ENCODE results near the gene KRTAP4-12. TPM values are rescaled to one million over a fixed set of nuclear protein-coding genes. Genes with fewer than 3 reads are reported as not detected.

The KRTAP4-12 gene
- polyA plus RNA-seq, 3 donors: not detected

DNA sequence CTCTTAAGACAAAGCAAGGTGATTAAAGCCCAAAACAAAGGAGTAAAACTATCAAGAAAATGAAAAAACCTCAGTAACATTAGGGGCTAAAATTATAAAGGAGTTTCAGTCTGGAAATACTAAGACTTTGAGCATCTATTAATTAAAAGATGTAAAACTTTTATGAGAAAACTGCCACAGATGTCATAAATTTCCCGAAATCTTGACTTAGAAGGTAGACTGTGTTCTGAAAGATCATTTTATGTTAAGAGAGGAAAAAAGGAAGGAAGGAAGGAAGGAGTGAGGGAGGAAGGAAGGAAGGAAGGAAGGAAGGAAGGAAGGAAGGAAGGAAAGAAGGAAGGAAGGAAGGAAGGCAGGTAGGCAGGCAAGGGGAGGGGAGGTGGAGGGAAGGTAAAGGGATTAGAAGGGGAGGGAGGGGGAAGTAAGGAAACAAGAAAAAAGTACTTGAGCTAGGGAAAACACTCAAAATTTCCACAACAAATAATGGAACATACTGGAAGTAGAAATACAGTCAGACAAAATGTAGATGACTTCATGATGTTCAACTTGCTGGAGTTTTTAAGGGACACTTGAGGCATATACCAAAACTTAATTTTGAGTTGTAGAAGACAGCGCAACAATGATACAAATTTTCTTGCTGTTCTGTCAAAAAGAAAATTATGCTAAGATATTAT is 23.7 kb upstream of the KRTAP4-12 start:
- Histone ChIP-seq H3K36me3 (replicated peaks in 1 of 2; ENCODE audit: control insufficient read depth in 1 of 2, insufficient read depth in 2 of 2, low read length in 2 of 2) (no peaks in the 10 kb centered on the region), H4K20me1 (ENCODE audit: insufficient read depth, low read length) (no peaks in the 10 kb centered on the region), H3K9ac (ENCODE audit: insufficient read depth, low read length, poor library complexity, severe bottlenecking) (no peak overlapping the region), H2AFZ (ENCODE audit: insufficient read depth, low read depth, low read length, poor library complexity, severe bottlenecking) (no peak overlapping the region), H3K4me2 (replicated peaks; ENCODE audit: extremely low read depth, low read length, poor library complexity, severe bottlenecking) (no peak overlapping the region), H3K4me3 (replicated peaks in 1 of 3; ENCODE audit: low read depth in 2 of 3, low read length in 3 of 3) (no peak overlapping the region), H3K27me3 (ENCODE audit: control insufficient read depth in 2 of 2, insufficient read depth in 2 of 2, low read length in 2 of 2) (no peaks in the 10 kb centered on the region), H3K9me3 (replicated peaks in 1 of 2; ENCODE audit: control insufficient read depth in 1 of 2, insufficient read depth in 1 of 2, low read length in 2 of 2) (peaks cover 6 to 13% of the 10 kb centered on the region in 2 donors), H3K27ac (ENCODE audit: low read depth in 1 of 2, low read length in 2 of 2) (no peak overlapping the region), H3K79me2 (ENCODE audit: insufficient read depth, low read length) (no peaks in the 10 kb centered on the region), H3K4me1 (ENCODE audit: control insufficient read depth in 1 of 2, insufficient read depth in 2 of 2, low read length in 2 of 2) (no peaks in the 10 kb centered on the region)
- no peak overlapping the region for H3K4me3 Mint-ChIP-seq
- no peak overlapping the region for H3K27ac Mint-ChIP-seq
- H3K4me1 Mint-ChIP-seq: no peaks in the 10 kb centered on the region
- peaks cover 3 to 4% (median 3%) of the 10 kb centered on the region in 3 donors for H3K27me3 Mint-ChIP-seq (ENCODE audit: low read depth in 3 of 3)
- DNase-seq: no peak
- intact Hi-C loops (cut with micrococcal nuclease): no loop called here
- no peaks in the 10 kb centered on the region for H3K36me3 Mint-ChIP-seq
- peaks cover 8 to 17% (median 14%) of the 10 kb centered on the region in 7 donors for H3K9me3 Mint-ChIP-seq
- TF ChIP-seq, protein P1, sequence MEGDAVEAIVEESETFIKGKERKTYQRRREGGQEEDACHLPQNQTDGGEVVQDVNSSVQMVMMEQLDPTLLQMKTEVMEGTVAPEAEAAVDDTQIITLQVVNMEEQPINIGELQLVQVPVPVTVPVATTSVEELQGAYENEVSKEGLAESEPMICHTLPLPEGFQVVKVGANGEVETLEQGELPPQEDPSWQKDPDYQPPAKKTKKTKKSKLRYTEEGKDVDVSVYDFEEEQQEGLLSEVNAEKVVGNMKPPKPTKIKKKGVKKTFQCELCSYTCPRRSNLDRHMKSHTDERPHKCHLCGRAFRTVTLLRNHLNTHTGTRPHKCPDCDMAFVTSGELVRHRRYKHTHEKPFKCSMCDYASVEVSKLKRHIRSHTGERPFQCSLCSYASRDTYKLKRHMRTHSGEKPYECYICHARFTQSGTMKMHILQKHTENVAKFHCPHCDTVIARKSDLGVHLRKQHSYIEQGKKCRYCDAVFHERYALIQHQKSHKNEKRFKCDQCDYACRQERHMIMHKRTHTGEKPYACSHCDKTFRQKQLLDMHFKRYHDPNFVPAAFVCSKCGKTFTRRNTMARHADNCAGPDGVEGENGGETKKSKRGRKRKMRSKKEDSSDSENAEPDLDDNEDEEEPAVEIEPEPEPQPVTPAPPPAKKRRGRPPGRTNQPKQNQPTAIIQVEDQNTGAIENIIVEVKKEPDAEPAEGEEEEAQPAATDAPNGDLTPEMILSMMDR (IDR thresholded peaks at IDR 0.05): no peak
- WGBS (ENCODE audit: insufficient coverage): 100% methylated on average over 1 of the region's 2 CpGs

DNA sequence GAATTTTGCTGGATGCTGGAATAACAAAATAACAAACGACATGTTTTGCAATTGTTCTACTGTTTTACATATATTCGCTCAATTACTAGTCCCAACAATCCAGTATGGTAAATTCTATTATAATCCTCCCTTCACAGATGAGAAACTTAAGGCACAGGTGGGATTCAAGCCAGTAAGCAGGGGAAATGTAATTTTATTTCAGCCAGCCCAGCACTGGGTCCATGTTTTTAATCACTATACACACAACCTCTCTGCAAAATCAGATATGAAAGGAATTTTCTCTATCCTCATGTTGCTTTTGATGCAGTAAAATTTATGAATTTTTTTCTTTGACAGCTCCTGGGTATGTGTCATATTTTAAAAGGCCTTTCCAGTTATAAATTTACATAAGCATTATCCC is 21.3 kb upstream of the KRTAP4-12 start:
- no peaks in the 10 kb centered on the region for H3K4me1 Mint-ChIP-seq
- H3K36me3 ChIP-seq (replicated peaks in 1 of 2; ENCODE audit: control insufficient read depth in 1 of 2, insufficient read depth in 2 of 2, low read length in 2 of 2): no peaks in the 10 kb centered on the region
- H3K9me3 Mint-ChIP-seq: peaks cover 17 to 32% (median 25%) of the 10 kb centered on the region in 7 donors
- DNase-seq: no peak
- H3K27me3 Mint-ChIP-seq (ENCODE audit: low read depth in 3 of 3): peaks cover 3 to 4% (median 3%) of the 10 kb centered on the region in 3 donors
- peaks cover 7 to 21% of the 10 kb centered on the region in 2 donors for H3K9me3 ChIP-seq (replicated peaks in 1 of 2; ENCODE audit: control insufficient read depth in 1 of 2, insufficient read depth in 1 of 2, low read length in 2 of 2)
- no peaks in the 10 kb centered on the region for H3K79me2 ChIP-seq (ENCODE audit: insufficient read depth, low read length)
- no CpG with 5 or more reads among the region's 2 CpGs for WGBS (ENCODE audit: insufficient coverage)
- H3K27me3 ChIP-seq (ENCODE audit: control insufficient read depth in 2 of 2, insufficient read depth in 2 of 2, low read length in 2 of 2): no peaks in the 10 kb centered on the region
- no peak overlapping the region for H3K27ac ChIP-seq (ENCODE audit: low read depth in 1 of 2, low read length in 2 of 2)
- no peak overlapping the region for H3K27ac Mint-ChIP-seq
- intact Hi-C loops (cut with micrococcal nuclease): no loop called here
- no peak overlapping the region for H2AFZ ChIP-seq (ENCODE audit: insufficient read depth, low read depth, low read length, poor library complexity, severe bottlenecking)
- no peak overlapping the region for H3K4me2 ChIP-seq (replicated peaks; ENCODE audit: extremely low read depth, low read length, poor library complexity, severe bottlenecking)
- no peaks in the 10 kb centered on the region for H3K4me1 ChIP-seq (ENCODE audit: control insufficient read depth in 1 of 2, insufficient read depth in 2 of 2, low read length in 2 of 2)
- H4K20me1 ChIP-seq (ENCODE audit: insufficient read depth, low read length): no peaks in the 10 kb centered on the region
- H3K9ac ChIP-seq (ENCODE audit: insufficient read depth, low read length, poor library complexity, severe bottlenecking): no peak overlapping the region
- H3K4me3 ChIP-seq (replicated peaks in 1 of 3; ENCODE audit: low read depth in 2 of 3, low read length in 3 of 3): no peak overlapping the region
- TF ChIP-seq, protein P1 (IDR thresholded peaks at IDR 0.05): no peak
- H3K36me3 Mint-ChIP-seq: no peaks in the 10 kb centered on the region
- no peak overlapping the region for H3K4me3 Mint-ChIP-seq

Measured in CD14-positive monocyte (primary cell).